Body of pancreas (tissue), 4 donors: ENCODE data around the gene MINK1.

Source experiments
- CTCF ChIP-seq, 7 experiments: fragments of 450-650 bp in 4 of 7; fragments of 200-600 bp in 3 of 7; sonication (generic) in 3 of 7; IDR thresholded peaks; one replicate each; pipeline ENCODE4 v1.5.1; 2016 to 2019; ENCODE audit warnings: antibody characterized with exemption in 7 of 7
- POLR2A ChIP-seq, 3 donors: fragments of 450-650 bp; IDR thresholded peaks; one replicate each; pipeline ENCODE4 v1.6.1; 2016; ENCODE audit warnings: antibody characterized with exemption in 3 of 3, mild to moderate bottlenecking in 2 of 3

DNA sequence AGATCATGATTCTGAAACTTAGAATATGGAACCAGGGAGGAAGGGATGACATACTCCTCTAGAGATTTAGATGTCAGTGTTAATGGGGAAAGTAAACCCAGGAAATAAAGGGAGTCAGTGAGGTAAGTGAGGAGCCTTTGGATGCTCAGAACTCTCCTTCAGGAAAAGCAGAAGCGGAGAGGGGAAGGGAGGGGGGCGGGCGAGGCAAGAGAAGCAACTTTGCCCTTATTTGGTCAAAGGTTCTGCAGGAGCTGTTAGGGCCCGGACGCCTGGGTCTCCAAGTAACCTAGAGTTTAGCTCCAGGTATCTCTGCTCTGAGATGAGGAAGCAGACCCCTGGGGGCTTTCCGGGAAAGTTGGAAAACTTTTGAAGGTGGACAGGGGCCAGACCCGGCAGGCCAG lies 113.9 kb downstream of the MINK1 start:
- TF ChIP-seq CTCF (IDR thresholded peaks at IDR 0.05) (no peak), POLR2A (IDR thresholded peaks at IDR 0.05) (no peak)
